ENCODE measurements around the gene KRT25. TPM values are rescaled to one million over a fixed set of nuclear protein-coding genes. Genes with fewer than 3 reads are reported as not detected.

Gene KRT25
- total and polyA plus RNA-seq, 8 donors: not detected

DNA sequence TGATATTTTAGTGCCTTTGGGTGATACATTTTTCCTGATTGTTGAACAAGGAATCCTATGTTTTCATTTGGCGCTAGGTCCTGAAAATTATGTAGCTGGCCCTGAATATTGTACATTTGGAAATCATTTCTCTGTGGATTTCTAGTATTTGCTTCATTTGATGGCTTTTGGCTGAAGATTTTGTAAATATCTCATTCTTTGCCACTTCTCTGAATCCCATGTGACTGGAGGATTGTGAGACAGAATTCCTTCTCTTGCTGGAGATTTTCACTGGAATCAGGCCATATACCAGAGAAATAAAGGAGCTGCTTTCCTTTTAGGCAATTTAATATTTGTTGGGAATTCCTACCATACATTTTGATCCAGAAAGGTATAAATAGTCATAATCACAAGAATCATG lies 36.0 kb upstream of the KRT25 start:
- DNase-seq (peak in 2 of 4 donors; percentile 52 to 59), ATAC-seq (no peak)
- Histone ChIP-seq H3K36me3 (no peaks in the 10 kb centered on the region), H3K27ac (no peak overlapping the region), H3K27me3 (peaks cover 0 to 16% of the 10 kb centered on the region in 2 donors), H3K4me1 (no peaks in the 10 kb centered on the region), H3K4me3 (no peak overlapping the region), H3K9me3 (no peaks in the 10 kb centered on the region)
- intact Hi-C loops (cut with DNase I): loop anchor here in 1 of 2 donors (5.0 kb wide), 1 partner anchor 174 kb away; no protein-coding TSS in a partner anchor
- TF ChIP-seq, protein P1, sequence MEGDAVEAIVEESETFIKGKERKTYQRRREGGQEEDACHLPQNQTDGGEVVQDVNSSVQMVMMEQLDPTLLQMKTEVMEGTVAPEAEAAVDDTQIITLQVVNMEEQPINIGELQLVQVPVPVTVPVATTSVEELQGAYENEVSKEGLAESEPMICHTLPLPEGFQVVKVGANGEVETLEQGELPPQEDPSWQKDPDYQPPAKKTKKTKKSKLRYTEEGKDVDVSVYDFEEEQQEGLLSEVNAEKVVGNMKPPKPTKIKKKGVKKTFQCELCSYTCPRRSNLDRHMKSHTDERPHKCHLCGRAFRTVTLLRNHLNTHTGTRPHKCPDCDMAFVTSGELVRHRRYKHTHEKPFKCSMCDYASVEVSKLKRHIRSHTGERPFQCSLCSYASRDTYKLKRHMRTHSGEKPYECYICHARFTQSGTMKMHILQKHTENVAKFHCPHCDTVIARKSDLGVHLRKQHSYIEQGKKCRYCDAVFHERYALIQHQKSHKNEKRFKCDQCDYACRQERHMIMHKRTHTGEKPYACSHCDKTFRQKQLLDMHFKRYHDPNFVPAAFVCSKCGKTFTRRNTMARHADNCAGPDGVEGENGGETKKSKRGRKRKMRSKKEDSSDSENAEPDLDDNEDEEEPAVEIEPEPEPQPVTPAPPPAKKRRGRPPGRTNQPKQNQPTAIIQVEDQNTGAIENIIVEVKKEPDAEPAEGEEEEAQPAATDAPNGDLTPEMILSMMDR (IDR thresholded peaks at IDR 0.05): no peak

DNA sequence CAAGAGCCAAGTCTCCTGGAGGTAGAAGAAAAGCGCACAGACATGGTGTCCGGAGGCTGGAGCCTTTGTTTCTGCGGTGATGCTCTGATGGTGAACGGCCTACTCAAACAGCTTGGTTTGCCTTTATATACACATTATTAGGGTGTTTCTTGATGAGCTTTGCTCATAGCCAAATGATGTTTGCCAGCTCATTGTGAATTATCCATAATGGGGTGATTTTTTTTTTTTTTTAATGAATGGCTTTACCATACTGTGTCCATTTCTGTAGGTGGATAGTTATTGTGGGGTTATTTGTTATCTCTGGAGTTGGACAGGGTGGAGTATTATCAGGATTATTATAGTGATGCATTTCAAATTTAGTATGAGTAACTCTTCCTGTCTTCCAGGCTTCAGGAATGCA lies 27.3 kb upstream of the KRT25 start, which contains the start of gene KRT27:
KRT27 (minus strand) TSS at position 101 of the 400 bp plus-strand sequence; CDS start at position 44, 57 bp downstream.
- H3K4me1 ChIP-seq: no peaks in the 10 kb centered on the region
- ATAC-seq (no peak), DNase-seq (no peak)
- H3K36me3 ChIP-seq: no peaks in the 10 kb centered on the region
- peaks cover 12 to 33% of the 10 kb centered on the region in 2 donors for H3K27me3 ChIP-seq
- TF ChIP-seq, protein P1 (IDR thresholded peaks at IDR 0.05): no peak
- H3K4me3 ChIP-seq: no peak within 1 kb of the TSS
- no peak within 1 kb of the TSS for H3K27ac ChIP-seq
- intact Hi-C loops (cut with DNase I): no loop called here
- H3K9me3 ChIP-seq: no peaks in the 10 kb centered on the region

DNA sequence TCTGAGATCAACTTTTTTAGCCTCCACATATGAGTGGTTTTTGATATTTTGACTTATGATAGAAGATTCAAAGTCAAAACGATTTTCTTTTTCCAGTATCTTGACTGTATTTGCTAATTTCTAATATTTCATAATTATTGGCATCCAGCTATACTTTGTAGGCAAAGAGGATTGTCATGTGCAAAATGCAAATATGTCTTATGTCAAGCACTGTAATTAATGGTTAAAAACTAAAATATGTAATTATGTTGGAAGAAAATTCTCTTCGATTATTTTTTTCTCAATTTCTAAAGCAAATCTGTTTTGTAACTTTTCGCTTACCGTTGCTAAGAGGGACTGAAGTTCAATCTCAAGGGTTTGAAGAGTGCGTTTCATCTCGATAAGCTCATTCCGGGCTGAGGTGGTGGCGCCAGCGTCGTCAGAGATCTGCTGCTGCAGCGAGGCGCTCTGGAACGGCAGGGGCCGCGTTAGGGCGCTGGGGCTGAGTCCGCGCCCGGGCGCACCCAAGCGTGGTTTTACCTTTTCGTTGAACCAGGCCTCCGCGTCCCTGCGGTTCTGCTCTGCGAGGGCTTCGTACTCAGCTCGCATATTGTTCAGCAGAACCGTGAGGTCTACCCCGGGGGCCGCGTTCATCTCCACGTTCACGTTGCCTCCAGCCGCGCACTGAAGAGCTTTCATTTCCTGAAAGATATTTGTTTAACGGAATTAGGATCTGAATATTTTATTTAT lies 24.2 kb upstream of the KRT25 start:
- TF ChIP-seq, protein P1 (IDR thresholded peaks at IDR 0.05): no peak
- peaks cover 19 to 43% of the 10 kb centered on the region in 2 donors for H3K27me3 ChIP-seq

DNA sequence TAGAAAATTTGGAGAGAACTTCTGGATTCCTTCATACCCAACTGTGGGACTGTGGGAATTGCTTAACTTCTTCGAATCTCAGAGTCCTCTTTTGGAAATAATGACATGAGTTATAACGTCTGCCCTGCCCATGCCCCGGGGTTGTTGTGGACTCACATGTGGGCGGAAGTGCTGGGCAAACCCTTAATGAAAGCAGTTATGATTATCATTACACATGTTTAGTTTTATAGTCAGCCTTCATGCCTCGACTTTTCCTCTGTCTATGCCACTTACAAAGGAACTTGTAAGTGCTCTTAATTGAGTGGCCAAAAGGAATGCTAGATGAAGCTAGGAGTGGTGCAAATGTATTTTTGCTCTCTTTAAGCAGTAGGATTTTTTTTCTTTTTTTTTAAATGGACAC lies 23.3 kb upstream of the KRT25 start:
- H3K36me3 ChIP-seq: no peaks in the 10 kb centered on the region
- peaks cover 19 to 46% of the 10 kb centered on the region in 2 donors for H3K27me3 ChIP-seq
- H3K9me3 ChIP-seq: no peaks in the 10 kb centered on the region
- no peak overlapping the region for H3K4me3 ChIP-seq
- no peaks in the 10 kb centered on the region for H3K4me1 ChIP-seq
- DNase-seq (no peak), ATAC-seq (peak; percentile 79)
- H3K27ac ChIP-seq: peak overlapping the region in 1 of 2 donors; percentile 44
- intact Hi-C loops (cut with DNase I): no loop called here
- TF ChIP-seq, protein P1 (IDR thresholded peaks at IDR 0.05): no peak

More for the DNA sequence above, 24.2 kb upstream of the KRT25 start:
- DNase-seq (peak; percentile 18 to 87 (median 70)), ATAC-seq (peak; percentile 96)
- Histone ChIP-seq H3K9me3 (no peaks in the 10 kb centered on the region), H3K4me1 (no peaks in the 10 kb centered on the region), H3K4me3 (peak overlapping the region; percentile 9 to 23), H3K27ac (peak overlapping the region; percentile 19 to 44), H3K36me3 (no peaks in the 10 kb centered on the region)
- intact Hi-C loops (cut with DNase I): no loop called here

DNA sequence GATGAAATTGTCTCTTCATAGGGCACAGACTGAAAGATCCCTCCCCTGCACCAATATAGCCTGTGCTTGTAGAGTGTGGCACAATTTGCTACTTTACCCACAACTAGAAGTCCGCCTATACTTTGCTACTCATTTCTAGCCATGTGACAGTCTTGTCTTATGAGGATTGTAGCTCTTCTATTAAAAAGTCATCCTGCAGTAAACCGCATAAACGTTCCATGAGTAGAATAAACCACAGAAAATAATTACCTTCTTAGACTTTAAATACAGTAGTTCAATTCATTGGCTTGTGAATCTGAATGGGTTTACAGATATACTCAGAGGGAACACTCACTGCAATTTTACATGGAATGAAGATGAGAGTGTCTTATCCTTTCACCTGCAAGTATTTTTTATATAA lies 22.8 kb upstream of the KRT25 start:
- TF ChIP-seq, protein P1 (IDR thresholded peaks at IDR 0.05): no peak
- Histone ChIP-seq H3K4me3 (no peak overlapping the region), H3K4me1 (no peaks in the 10 kb centered on the region), H3K36me3 (no peaks in the 10 kb centered on the region), H3K27ac (peak overlapping the region in 1 of 2 donors; percentile 44), H3K9me3 (no peaks in the 10 kb centered on the region), H3K27me3 (peaks cover 19 to 46% of the 10 kb centered on the region in 2 donors)
- no peak for DNase-seq
- no peak for ATAC-seq
- intact Hi-C loops (cut with DNase I): no loop called here

Measured in left lung (tissue), 10 donors.